Hematopoietic multipotent progenitor cell treated with erythropoietin and hydrocortisone succinate and interleukin-3 and kit ligand, for 8 days (in vitro differentiated cells): ENCODE data around the gene ALDH4A1.
"Not testable (repeated sequence)": the region's sequence is repeated elsewhere in the genome, so short reads cannot be mapped to it uniquely, and the experiment has no call there.

Source experiments
- DNase-seq: peaks from one replicate; pipeline ENCODE4 v3.0.0-alpha.2; 2015

Gene ALDH4A1

GRCh38 chr1:18832319-18832718 lies 70.0 kb downstream of the ALDH4A1 start:
- DNase-seq, result not testable (repeated sequence)

- no peak for DNase-seq
Observed at GRCh38 chr1:18831656-18832055, 70.7 kb downstream of the ALDH4A1 start.

GRCh38 chr1:18830596-18830995 lies 71.8 kb downstream of the ALDH4A1 start:
- no peak for DNase-seq

- no peak for DNase-seq
Observed at GRCh38 chr1:18829671-18830070, 72.7 kb downstream of the ALDH4A1 start.

GRCh38 chr1:18828224-18828623 lies 74.1 kb downstream of the ALDH4A1 start:
- DNase-seq, result no peak

GRCh38 chr1:18823438-18823837 lies 78.9 kb downstream of the ALDH4A1 start:
- no peak for DNase-seq
